Liver (tissue), 2 donors: ENCODE measurements around the gene SETD5.

Experiments used
- RXRA ChIP-seq, 2 donors: IDR thresholded peaks; 2 replicates each; pipeline ENCODE4 v1.6.1; 2017 to 2018; ENCODE audit warnings: antibody characterized with exemption in 2 of 2, mild to moderate bottlenecking in 1 of 2
- YY1 ChIP-seq: IDR thresholded peaks from 2 replicates; pipeline ENCODE4 v1.6.1; 2016; ENCODE audit warnings: antibody characterized with exemption, mild to moderate bottlenecking
- TF ChIP-seq, protein P1 (sequence below): IDR thresholded peaks from 2 replicates; pipeline ENCODE4 v1.6.1; 2016; ENCODE audit warnings: antibody characterized with exemption
- donor health status: healthy.

DNA sequence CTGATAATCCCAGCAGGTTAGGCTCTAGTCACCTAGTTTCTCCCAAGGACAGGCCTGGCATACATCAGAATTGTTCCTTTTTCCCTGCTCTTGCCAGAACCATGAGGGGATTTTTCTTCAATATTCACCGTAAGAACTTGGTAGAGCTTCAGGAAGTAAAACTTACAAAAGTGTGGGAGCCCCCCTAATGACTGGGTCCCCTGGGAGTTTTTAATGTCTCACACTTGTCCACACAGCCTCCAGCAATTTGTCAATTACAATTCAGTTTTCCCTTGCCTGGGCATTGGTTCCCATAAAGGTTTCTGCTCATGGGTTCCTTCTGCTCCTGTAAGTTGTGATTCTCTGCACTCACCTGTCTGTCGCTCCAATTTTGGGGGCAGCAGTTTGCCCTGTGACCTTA, 127.7 kb downstream of the SETD5 start:
- TF ChIP-seq YY1: no peak
- TF ChIP-seq RXRA (IDR thresholded peaks at IDR 0.05): no peak
- TF ChIP-seq, protein P1, sequence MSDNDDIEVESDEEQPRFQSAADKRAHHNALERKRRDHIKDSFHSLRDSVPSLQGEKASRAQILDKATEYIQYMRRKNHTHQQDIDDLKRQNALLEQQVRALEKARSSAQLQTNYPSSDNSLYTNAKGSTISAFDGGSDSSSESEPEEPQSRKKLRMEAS: no peak
